GM12878 (cell line): ENCODE results near the gene WWOX. TPM values are rescaled to one million over a fixed set of nuclear protein-coding genes. Genes with fewer than 3 reads are reported as not detected.

Experiments used
- ATAC-seq: fragments of 200-7000 bp; cut with Tn5 transposase; 3 replicates; pipeline ENCODE4 v1.9.1; 2020; ENCODE audit warnings: mild to moderate bottlenecking, moderate library complexity
- BruUV-seq: library from RNA; stranded (reverse); fragments of 400-500 nt; replicated peaks from 2 replicates; lab custom pipeline; 2021; lab: Mats Ljungman, UMichigan
- CTCF ChIA-PET: fragments of 300-600 bp; sonication (Branson Sonifier 250); formaldehyde crosslinking; extraction: SDS; loops from one replicate; lab custom pipeline; 2021; ENCODE audit warnings: inconsistent platforms; lab: Yijun Ruan, JAX
- POLR2A ChIA-PET: fragments of 350-600 bp; formaldehyde crosslinking; extraction: SDS; loops from one replicate; lab custom pipeline; 2021; ENCODE audit warnings: inconsistent platforms; lab: Charles Lee
- RAD21 ChIA-PET: fragments of 300-600 bp; sonication (Branson Sonifier 250); formaldehyde crosslinking; loops from one replicate; lab custom pipeline; 2023; ENCODE audit warnings: antibody characterized with exemption; ENCODE audit not compliant: unreplicated experiment; lab: Charles Lee
- SMC1A ChIA-PET: fragments of 300-600 bp; sonication (Branson Sonifier 250); formaldehyde crosslinking; loops from one replicate; lab custom pipeline; 2023; ENCODE audit not compliant: unreplicated experiment, uncharacterized antibody; lab: Charles Lee
- DNase-seq: peaks from one replicate; pipeline ENCODE4 v3.0.0-alpha.2; 2011; ENCODE audit warnings: low read depth, low spot score
- FAIRE-seq: peaks from 3 replicates; lab custom pipeline; 2011; peaks lifted over from hg19 to GRCh38; lab: Jason Lieb, UNC
- H2AFZ ChIP-seq: 2 replicates; pipeline ENCODE4 v1.6.0; 2011; ENCODE audit warnings: low read depth, low read length, control low read depth; ENCODE audit not compliant: control insufficient read depth
- H3K27ac ChIP-seq: 2 replicates; pipeline ENCODE4 v1.5.1; 2011; ENCODE audit warnings: control low read depth; ENCODE audit not compliant: control insufficient read depth, insufficient read depth
- H3K27me3 ChIP-seq, 2 experiments: replicated peaks in 1 of 2; 2 replicates each; pipeline versions ENCODE4 v1.6.0 to v1.6.1; 2011; ENCODE audit warnings: low read length in 1 of 2; ENCODE audit not compliant: control insufficient read depth in 2 of 2, insufficient read depth in 2 of 2
- H3K36me3 ChIP-seq, 2 experiments: 2 replicates each; pipeline ENCODE4 v1.5.1; 2011; ENCODE audit warnings: low read length in 1 of 2; ENCODE audit not compliant: control insufficient read depth in 2 of 2, insufficient read depth in 2 of 2
- H3K4me1 ChIP-seq: 2 replicates; pipeline ENCODE4 v1.6.1; 2011; ENCODE audit warnings: mild to moderate bottlenecking, low read length, moderate library complexity, mixed read lengths; ENCODE audit not compliant: control insufficient read depth, insufficient read depth
- H3K4me2 ChIP-seq: 2 replicates; pipeline ENCODE4 v1.6.0; 2011; ENCODE audit warnings: control low read depth; ENCODE audit not compliant: control insufficient read depth, insufficient read depth
- H3K4me3 ChIP-seq: fragments of 200-600 bp; sonication (generic); 2 replicates; pipeline ENCODE4 v1.5.1; 2016
- H3K79me2 ChIP-seq: 2 replicates; pipeline ENCODE4 v1.6.0; 2011; ENCODE audit warnings: low read length; ENCODE audit not compliant: control insufficient read depth, insufficient read depth
- H3K9ac ChIP-seq: 2 replicates; pipeline ENCODE4 v1.8.0; 2011; ENCODE audit warnings: low read length, control low read depth, mixed read lengths; ENCODE audit not compliant: control insufficient read depth, insufficient read depth
- H3K9me3 ChIP-seq: replicated peaks from 3 replicates; pipeline ENCODE4 v1.5.1; 2011; ENCODE audit warnings: mild to moderate bottlenecking, low read length; ENCODE audit not compliant: control insufficient read depth, insufficient read depth
- H4K20me1 ChIP-seq: 2 replicates; pipeline ENCODE4 v1.6.0; 2011; ENCODE audit not compliant: control insufficient read depth, insufficient read depth
- ATF2 ChIP-seq: IDR thresholded peaks from 2 replicates; pipeline ENCODE4 v1.6.1; 2012; ENCODE audit warnings: low read length, inconsistent platforms
- BCLAF1 ChIP-seq: fragments of 450-650 bp; IDR thresholded peaks from 2 replicates; pipeline ENCODE4 v1.6.1; 2017; ENCODE audit warnings: antibody characterized with exemption, mild to moderate bottlenecking, moderate library complexity
- CHD4 ChIP-seq: fragments of 200-600 bp; sonication (generic); IDR thresholded peaks from 2 replicates; pipeline ENCODE4 v1.6.1; 2016; ENCODE audit warnings: mild to moderate bottlenecking
- ESRRA ChIP-seq: IDR thresholded peaks from 2 replicates; pipeline ENCODE4 v1.6.1; 2012; ENCODE audit warnings: mild to moderate bottlenecking, low read length, improper control_type of control experiment
- IKZF1 ChIP-seq: fragments of 450-650 bp; conservative IDR thresholded peaks from 2 replicates; pipeline ENCODE4 v1.6.1; 2017; ENCODE audit warnings: antibody characterized with exemption, mild to moderate bottlenecking
- JUND ChIP-seq: IDR thresholded peaks from 2 replicates; pipeline ENCODE4 v1.6.1; 2012; ENCODE audit warnings: low read depth, mild to moderate bottlenecking, low read length, improper control_type of control experiment, moderate library complexity
- MYB ChIP-seq: fragments of 150-350 bp; IDR thresholded peaks from 2 replicates; pipeline ENCODE4 v1.6.1; 2014; ENCODE audit warnings: mild to moderate bottlenecking, low read depth, low read length, borderline replicate concordance
- POU2F2 ChIP-seq: IDR thresholded peaks from 3 replicates; pipeline ENCODE4 v1.6.1; 2011; ENCODE audit warnings: low read depth, mild to moderate bottlenecking, low read length, borderline replicate concordance
- TCF7 ChIP-seq: IDR thresholded peaks from 2 replicates; pipeline ENCODE4 v1.6.1; 2014; ENCODE audit warnings: antibody characterized with exemption, borderline replicate concordance
- WGBS: methylation state at CpG from one replicate; pipeline ENCODE4 v1.1.6; 2016; ENCODE audit warnings: low lambda C conversion rate; ENCODE audit not compliant: insufficient replicate concordance, insufficient coverage; ENCODE audit errors: missing lambda C conversion rate; 5-methylcytosine and 5-hydroxymethylcytosine counted together
- in situ Hi-C: fragments of 300-500 bp; cut with MboI; formaldehyde crosslinking; loops from 9 replicates; pipeline ENCODE4 v1.14.3; 2018; ENCODE audit warnings: mixed read lengths
- intact Hi-C: fragments of 100-400 bp; cut with micrococcal nuclease; formaldehyde crosslinking; loops from one replicate; pipeline ENCODE4 v1.14.2; 2022; ENCODE audit not compliant: unreplicated experiment
- polyA plus RNA-seq, 11 experiments: library from polyadenylated mRNA; depleted of rRNA in 4 of 11; unstranded in 6 of 11; stranded (reverse) in 5 of 11; fragments of >200 nt; fragmentation: Nextera tagmentation in 4 of 11; fragmentation: Illumina TruSeq in 1 of 11; extraction: Ambion mirVana in 4 of 11; extraction: Trizol in 1 of 11; gene quantifications; 1 replicate in 1 of 11; 2 replicates in 10 of 11; pipeline versions ENCODE4 v1.2.1 to v1.2.3, GENCODE V29; 2011 to 2016; ENCODE audit warnings: inconsistent platforms in 2 of 11, missing spikeins in 2 of 11, low read depth in 1 of 11
- total RNA-seq, 4 experiments: library from RNA; depleted of rRNA in 3 of 4; stranded (reverse); fragments of >200 nt in 3 of 4; fragmentation: Illumina TruSeq in 1 of 4; extraction: Trizol in 1 of 4; gene quantifications; 2 replicates each; pipeline versions ENCODE4 v1.2.1 to v1.2.3, GENCODE V29; 2013 to 2021

Gene WWOX
- total and polyA plus RNA-seq, 10 of the 15 experiments (the other 5 are each of a cell fraction or from before 2014, with no cell fraction given) = 2.8 to 24.4 (median 17.8) TPM

GRCh38 chr16:78520470-78520869, 421.0 kb downstream of the WWOX start:
- ATAC-seq (no peak), FAIRE-seq (no peak)
- no peak for TF ChIP-seq ATF2
- TF ChIP-seq MYB = no peak
- no peak for TF ChIP-seq JUND
- no peak for TF ChIP-seq TCF7
- TF ChIP-seq CHD4 = no peak
- no peak for TF ChIP-seq BCLAF1
- TF ChIP-seq IKZF1 = no peak
- TF ChIP-seq POU2F2 = no peak
- TF ChIP-seq ESRRA = no peak

More at GRCh38 chr16:78520470-78520869, 421.0 kb downstream of the WWOX start:
- WGBS = 21% methylated on average over 5 of the region's 5 CpGs
- CTCF ChIA-PET = no interaction called here
- intact Hi-C loops (no loop called here), in situ Hi-C loops (no loop called here)
- Histone ChIP-seq H3K27me3 (no peaks in the 10 kb centered on the region), H3K9ac (no peak overlapping the region), H2AFZ (no peak overlapping the region), H3K9me3 (no peaks in the 10 kb centered on the region), H3K4me3 (no peak overlapping the region), H4K20me1 (no peaks in the 10 kb centered on the region), H3K79me2 (no peaks in the 10 kb centered on the region), H3K4me1 (no peaks in the 10 kb centered on the region), H3K27ac (no peak overlapping the region), H3K4me2 (no peak overlapping the region), H3K36me3 (no peaks in the 10 kb centered on the region)
- SMC1A ChIA-PET = no interaction called here
- RAD21 ChIA-PET = no interaction called here
- DNase-seq = no peak
- POLR2A ChIA-PET = no interaction called here
- no TSS peak for BruUV-seq
